Measurements from ENCODE around the gene TPST1. TPM values are rescaled to one million over a fixed set of nuclear protein-coding genes. Genes with fewer than 3 reads are reported as not detected.
"Not testable (repeated sequence)": the region's sequence is repeated elsewhere in the genome, so short reads cannot be mapped to it uniquely, and the experiment has no call there.

Gene TPST1
- total RNA-seq, 2 donors from 2014 or later: 0.65 TPM

DNA sequence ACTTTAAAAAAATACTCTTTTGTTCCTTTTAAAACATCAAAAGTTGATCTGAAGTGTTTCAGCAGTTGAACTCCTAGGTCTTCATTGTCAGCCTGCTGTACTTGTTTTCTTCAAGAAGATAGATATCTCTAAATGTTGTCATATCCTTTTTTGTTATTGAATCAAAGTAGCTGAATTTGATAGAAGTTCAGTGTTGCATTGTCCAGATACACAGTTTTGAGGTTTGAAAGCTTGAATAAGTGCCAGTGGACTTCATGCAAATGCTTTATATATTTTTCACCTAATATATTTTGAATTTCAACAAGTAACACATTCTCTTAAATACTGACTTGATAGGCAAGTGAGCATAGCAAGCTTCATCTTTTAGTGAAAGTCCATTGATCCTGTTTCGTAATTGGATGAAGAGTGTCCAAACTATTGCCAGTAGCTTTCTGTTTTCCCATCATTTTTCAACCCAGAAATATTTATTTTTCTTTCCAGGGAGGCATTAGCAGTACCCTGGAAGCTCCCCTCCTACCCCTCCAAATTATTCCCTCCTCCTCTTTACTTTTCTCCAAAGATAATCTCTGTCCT lies 114.4 kb downstream of the TPST1 start:
- ATAC-seq (no peak), DNase-seq (no peak)
- Mint-ChIP-seq H3K36me3 (ENCODE audit: low read depth) (no peaks in the 10 kb centered on the region), H3K4me1 (no peaks in the 10 kb centered on the region), H3K27ac (no peak overlapping the region), H3K27me3 (peaks cover 9% of the 10 kb centered on the region), H3K4me3 (no peak overlapping the region)
- no peaks in the 10 kb centered on the region for H3K9me3 ChIP-seq (ENCODE audit: control insufficient read depth, low read length, poor library complexity, severe bottlenecking)

DNA sequence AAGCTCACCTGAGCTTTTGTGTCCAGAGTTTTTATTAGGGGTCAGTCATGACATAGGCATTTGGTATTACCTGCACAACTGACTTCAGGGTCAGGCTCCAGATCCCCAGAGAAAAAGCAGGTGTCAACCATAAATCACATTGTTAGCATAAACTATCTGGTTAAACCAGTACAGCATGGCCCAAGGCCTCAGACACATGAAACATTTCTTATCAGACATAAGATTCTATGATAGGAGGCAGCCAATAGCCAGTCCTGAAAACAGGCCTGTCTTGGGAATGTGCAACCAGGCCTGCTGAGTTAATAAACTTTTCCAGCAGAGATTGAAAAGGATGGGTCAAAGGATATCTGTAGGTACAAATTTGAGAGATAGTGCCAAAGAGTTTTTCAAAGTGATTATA lies 116.1 kb downstream of the TPST1 start:
- DNase-seq (no peak), ATAC-seq (no peak)
- no peak overlapping the region for H3K27ac Mint-ChIP-seq
- no peaks in the 10 kb centered on the region for H3K36me3 Mint-ChIP-seq (ENCODE audit: low read depth)
- no peak overlapping the region for H3K4me3 Mint-ChIP-seq
- no peaks in the 10 kb centered on the region for H3K9me3 ChIP-seq (ENCODE audit: control insufficient read depth, low read length, poor library complexity, severe bottlenecking)
- no peaks in the 10 kb centered on the region for H3K27me3 Mint-ChIP-seq
- H3K4me1 Mint-ChIP-seq: no peaks in the 10 kb centered on the region

DNA sequence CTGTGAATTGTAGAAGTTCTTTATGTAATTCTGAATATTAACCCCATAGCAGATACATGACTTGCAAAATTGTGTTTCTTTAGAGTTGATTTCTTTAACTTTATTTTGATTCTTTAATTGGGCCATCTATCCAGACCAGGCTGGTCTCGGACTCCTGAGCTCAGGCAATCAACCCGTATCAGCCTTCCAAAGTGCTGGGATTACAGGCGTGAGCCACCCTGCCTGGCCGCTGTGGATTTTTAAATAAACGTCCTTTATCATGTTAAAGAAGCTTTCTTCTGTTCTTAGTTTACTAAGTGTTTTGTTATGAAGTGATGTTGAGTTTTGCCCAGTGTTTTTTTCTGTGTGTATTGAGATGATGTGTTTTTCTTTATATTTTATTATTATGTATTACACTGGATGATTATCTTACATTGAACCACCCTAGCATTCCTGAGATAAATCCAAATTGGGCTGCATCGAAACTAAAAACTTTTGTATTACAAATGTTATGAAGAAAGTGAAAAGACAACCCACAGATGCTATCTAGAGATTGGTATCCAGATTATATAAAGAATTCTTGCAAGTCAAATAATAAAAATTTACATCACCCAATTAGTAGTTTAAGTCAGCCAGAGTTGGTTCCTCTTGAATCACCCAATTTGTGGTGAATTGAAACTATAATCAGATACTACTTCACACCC lies 118.1 kb downstream of the TPST1 start:
- Mint-ChIP-seq H3K27ac (no peak overlapping the region), H3K27me3 (peaks cover 5% of the 10 kb centered on the region), H3K36me3 (ENCODE audit: low read depth) (no peaks in the 10 kb centered on the region), H3K4me3 (no peak overlapping the region), H3K4me1 (no peaks in the 10 kb centered on the region)
- ATAC-seq (no peak), DNase-seq (no peak)
- H3K9me3 ChIP-seq (ENCODE audit: control insufficient read depth, low read length, poor library complexity, severe bottlenecking): no peaks in the 10 kb centered on the region

DNA sequence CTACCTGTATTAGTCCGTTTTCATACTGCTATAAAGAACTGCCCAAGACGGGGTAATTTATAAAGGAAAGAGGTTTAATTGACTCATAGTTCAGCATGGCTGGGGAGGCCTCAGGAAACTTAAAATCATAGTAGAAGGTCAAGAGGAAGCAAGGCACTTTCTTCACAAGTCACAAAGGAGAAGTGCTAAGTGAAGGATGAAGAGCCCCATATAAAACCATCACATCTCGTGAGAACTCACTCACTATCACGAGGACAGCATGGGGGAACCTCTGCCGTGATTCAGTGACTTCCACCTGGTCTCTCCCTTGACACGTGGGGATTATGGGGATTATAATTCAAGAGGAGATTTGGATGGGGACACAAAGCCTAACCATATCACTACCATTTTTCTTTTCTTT lies 119.9 kb downstream of the TPST1 start:
- H3K4me1 Mint-ChIP-seq; H3K27ac Mint-ChIP-seq; H3K4me3 Mint-ChIP-seq; ATAC-seq; H3K36me3 Mint-ChIP-seq (ENCODE audit: low read depth); DNase-seq; H3K9me3 ChIP-seq (ENCODE audit: control insufficient read depth, low read length, poor library complexity, severe bottlenecking): not testable (repeated sequence)
- peaks cover 12% of the 10 kb centered on the region for H3K27me3 Mint-ChIP-seq

DNA sequence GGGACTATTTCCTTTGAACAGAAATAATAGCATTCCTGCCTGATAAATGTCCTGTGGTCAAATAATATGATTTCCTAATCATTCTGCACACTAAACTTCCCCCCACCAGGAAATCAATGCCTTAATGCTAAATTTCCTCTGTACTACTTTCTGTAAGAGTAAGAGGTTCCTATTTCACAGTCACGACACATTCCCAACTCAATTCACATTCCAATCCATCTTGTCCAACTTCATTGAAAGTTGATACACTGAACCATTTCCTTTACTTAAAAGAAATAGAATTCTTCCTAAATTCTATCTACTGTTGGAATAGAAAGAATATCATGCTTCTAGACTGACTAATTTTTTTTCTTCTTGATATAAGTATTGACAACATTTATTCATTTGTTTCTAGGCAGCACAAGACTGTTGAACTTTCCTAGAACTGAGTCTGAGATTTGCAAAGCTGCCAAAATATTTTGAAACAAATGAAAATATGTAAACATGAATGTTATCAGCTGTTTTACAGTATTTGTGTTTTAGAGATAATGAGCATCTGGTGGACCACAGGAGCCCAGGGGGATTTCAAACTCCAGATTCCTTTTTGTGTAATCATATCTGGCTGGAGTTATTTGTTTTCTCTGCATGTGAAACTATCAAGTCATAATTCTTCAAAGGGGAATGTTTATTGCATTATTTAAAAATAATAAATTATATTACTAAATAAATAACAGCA lies 121.5 kb downstream of the TPST1 start:
- Mint-ChIP-seq H3K4me1 (no peaks in the 10 kb centered on the region), H3K27me3 (peaks cover 17% of the 10 kb centered on the region), H3K4me3 (no peak overlapping the region), H3K36me3 (ENCODE audit: low read depth) (no peaks in the 10 kb centered on the region), H3K27ac (no peak overlapping the region)
- ATAC-seq: no peak
- no peaks in the 10 kb centered on the region for H3K9me3 ChIP-seq (ENCODE audit: control insufficient read depth, low read length, poor library complexity, severe bottlenecking)
- DNase-seq: no peak

DNA sequence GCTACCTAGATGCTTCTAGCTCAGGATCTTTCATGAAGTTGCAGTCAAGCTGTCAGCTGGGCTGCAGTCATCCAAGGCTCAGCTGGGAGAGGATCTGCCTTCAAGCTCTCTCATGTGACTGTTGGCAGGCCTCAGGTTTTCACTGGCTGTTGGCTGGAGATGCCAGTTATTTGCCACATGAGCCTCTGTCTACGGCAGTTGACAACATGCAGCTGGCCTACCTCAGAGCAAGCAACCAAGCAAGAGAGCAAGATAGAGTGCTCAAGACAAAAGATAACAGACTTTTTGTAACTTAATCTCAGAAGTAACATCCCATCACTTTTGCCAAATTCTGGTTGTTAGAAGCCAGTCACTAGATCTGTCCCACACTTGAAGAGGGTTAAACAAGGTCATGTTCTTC lies 125.8 kb downstream of the TPST1 start:
- Mint-ChIP-seq H3K27ac (no peak overlapping the region), H3K36me3 (ENCODE audit: low read depth) (peaks cover 3% of the 10 kb centered on the region), H3K4me1 (no peaks in the 10 kb centered on the region), H3K27me3 (peaks cover 17% of the 10 kb centered on the region), H3K4me3 (no peak overlapping the region)
- ATAC-seq (no peak), DNase-seq (no peak)
- no peaks in the 10 kb centered on the region for H3K9me3 ChIP-seq (ENCODE audit: control insufficient read depth, low read length, poor library complexity, severe bottlenecking)

DNA sequence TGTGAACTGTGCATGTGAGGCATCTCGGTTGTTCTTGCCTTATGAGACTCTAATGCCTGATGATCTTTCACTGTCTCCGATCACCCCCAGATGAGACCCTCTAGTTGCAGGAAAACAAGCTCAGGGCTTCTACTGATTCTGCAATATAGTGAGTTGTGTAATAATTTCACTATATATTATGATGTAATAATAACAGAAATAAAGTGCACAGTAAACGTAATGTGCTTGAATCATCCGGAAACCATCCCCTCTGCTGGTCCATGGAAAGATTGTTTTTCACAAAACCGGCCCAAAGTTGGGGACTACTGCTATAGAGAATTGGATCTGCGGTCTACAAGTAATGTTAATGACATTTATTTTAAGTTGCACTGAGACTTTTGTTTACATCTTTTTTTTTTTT lies 126.7 kb downstream of the TPST1 start:
- Mint-ChIP-seq H3K4me1 (no peaks in the 10 kb centered on the region), H3K27me3 (peaks cover 13% of the 10 kb centered on the region), H3K27ac (no peak overlapping the region), H3K4me3 (no peak overlapping the region), H3K36me3 (ENCODE audit: low read depth) (peaks cover 3% of the 10 kb centered on the region)
- H3K9me3 ChIP-seq (ENCODE audit: control insufficient read depth, low read length, poor library complexity, severe bottlenecking): peaks cover 3% of the 10 kb centered on the region
- no peak for ATAC-seq
- DNase-seq: no peak

DNA sequence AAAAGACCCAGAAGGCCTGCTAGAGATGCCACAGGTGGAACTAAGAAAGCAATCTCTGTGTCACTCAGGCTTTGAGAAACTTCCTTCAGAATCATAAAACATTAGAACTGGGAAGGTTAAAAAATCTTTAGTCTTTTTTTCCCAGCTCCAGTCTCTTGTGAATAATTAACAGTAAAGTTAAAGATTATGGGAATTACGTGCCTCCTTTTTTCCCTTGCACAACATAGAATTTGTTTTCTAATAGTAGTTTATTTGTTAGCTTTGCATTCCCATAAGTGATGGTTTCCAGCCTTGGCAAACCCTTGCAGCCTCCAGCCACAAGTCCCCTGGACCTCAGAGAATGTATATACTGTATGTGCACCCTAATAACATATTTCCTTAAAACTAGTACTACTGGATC lies 128.3 kb downstream of the TPST1 start:
- H3K9me3 ChIP-seq (ENCODE audit: control insufficient read depth, low read length, poor library complexity, severe bottlenecking): peaks cover 4% of the 10 kb centered on the region
- Mint-ChIP-seq H3K27me3 (peaks cover 12% of the 10 kb centered on the region), H3K4me3 (no peak overlapping the region), H3K4me1 (no peaks in the 10 kb centered on the region), H3K27ac (no peak overlapping the region), H3K36me3 (ENCODE audit: low read depth) (peaks cover 3% of the 10 kb centered on the region)
- DNase-seq (no peak), ATAC-seq (no peak)

DNA sequence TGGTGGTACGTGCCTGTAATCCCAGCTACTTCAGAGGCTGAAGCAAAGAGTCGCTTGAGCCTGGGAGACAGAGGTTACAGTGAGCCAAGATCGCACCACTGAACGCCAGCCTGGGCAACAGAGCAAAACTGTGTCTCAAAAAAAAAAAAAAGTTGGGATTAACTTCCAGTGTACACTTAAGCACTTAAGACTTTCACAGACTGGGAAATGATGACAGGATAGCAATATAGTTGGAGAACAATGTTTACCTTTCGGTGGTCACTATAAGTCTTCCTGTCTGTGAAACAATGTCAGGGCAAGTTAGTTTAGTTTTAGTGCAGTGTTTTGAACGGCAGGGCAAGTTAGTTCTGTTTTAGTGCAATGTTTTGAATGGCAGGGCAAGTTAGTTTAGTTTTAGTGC lies 130.2 kb downstream of the TPST1 start:
- Mint-ChIP-seq H3K4me3 (no peak overlapping the region), H3K27me3 (peaks cover 4% of the 10 kb centered on the region), H3K4me1 (no peaks in the 10 kb centered on the region), H3K36me3 (ENCODE audit: low read depth) (peaks cover 3% of the 10 kb centered on the region), H3K27ac (no peak overlapping the region)
- H3K9me3 ChIP-seq (ENCODE audit: control insufficient read depth, low read length, poor library complexity, severe bottlenecking): peaks cover 4% of the 10 kb centered on the region
- DNase-seq: no peak
- ATAC-seq: no peak

DNA sequence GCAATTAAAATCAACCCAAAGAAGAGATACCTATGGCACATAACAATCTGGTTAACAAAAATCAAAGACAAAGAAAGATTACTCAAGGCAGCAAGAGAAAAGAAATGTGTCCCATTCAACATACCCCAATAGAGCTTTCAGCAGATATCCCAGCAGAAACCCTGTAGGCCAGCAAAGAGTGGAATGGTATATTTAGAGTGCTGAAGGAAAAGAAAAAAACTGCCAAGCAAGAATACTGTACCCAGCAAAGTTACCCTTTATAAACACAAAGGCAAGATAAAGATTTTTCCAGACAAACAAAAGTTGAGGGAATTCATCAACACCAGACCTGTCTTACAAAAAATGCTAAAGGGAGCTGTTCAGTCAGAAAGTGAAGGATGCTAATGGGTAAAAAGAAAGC lies 131.6 kb downstream of the TPST1 start:
- Mint-ChIP-seq H3K4me1 (no peaks in the 10 kb centered on the region), H3K27ac (no peak overlapping the region), H3K36me3 (ENCODE audit: low read depth) (peaks cover 3% of the 10 kb centered on the region), H3K4me3 (no peak overlapping the region), H3K27me3 (no peaks in the 10 kb centered on the region)
- peaks cover 4% of the 10 kb centered on the region for H3K9me3 ChIP-seq (ENCODE audit: control insufficient read depth, low read length, poor library complexity, severe bottlenecking)
- ATAC-seq (no peak), DNase-seq (no peak)

DNA sequence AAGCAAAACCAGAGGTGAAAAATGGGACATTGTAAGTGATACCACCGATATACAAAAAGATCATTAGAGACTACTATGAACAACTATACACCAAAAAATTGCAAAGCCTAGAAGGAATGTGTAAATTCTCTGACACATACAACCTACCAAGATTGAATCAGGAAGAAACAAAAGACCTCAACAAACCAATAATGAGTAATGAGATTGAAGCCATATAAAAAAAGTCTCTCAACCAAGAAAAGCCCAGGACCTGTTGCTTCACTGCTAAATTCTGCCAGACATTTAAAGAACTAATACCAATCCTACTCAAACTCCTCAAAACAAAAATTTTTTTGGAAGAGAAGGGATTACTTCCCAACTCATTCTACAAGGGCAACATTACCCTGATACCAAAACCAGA lies 134.0 kb downstream of the TPST1 start:
- peaks cover 4% of the 10 kb centered on the region for H3K9me3 ChIP-seq (ENCODE audit: control insufficient read depth, low read length, poor library complexity, severe bottlenecking)
- Mint-ChIP-seq H3K4me3 (no peak overlapping the region), H3K36me3 (ENCODE audit: low read depth) (no peaks in the 10 kb centered on the region), H3K27ac (no peak overlapping the region), H3K27me3 (no peaks in the 10 kb centered on the region), H3K4me1 (no peaks in the 10 kb centered on the region)
- ATAC-seq: no peak
- DNase-seq: no peak

DNA sequence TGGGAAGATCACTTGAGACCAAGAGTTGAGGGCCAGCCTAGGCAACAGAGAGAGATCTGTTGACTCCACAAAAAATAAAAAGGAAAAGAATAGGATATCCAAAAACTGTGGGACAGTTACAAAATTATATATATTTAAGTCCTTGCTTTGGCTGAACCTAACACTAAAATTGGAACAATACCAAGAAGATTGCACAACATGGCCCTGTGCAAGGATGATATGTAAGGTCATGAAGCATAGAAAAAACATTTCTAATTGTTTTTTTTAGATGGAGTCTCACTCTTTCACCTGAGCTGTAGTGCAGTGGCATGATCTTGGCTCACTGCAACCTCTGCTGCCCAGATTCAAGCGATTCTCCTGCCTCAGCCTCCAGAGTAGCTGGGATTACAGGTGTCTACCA lies 139.0 kb downstream of the TPST1 start:
- no peaks in the 10 kb centered on the region for H3K9me3 ChIP-seq (ENCODE audit: control insufficient read depth, low read length, poor library complexity, severe bottlenecking)
- Mint-ChIP-seq H3K4me3 (no peak overlapping the region), H3K27me3 (no peaks in the 10 kb centered on the region), H3K27ac (no peak overlapping the region), H3K4me1 (no peaks in the 10 kb centered on the region), H3K36me3 (ENCODE audit: low read depth) (no peaks in the 10 kb centered on the region)
- ATAC-seq: no peak
- no peak for DNase-seq

DNA sequence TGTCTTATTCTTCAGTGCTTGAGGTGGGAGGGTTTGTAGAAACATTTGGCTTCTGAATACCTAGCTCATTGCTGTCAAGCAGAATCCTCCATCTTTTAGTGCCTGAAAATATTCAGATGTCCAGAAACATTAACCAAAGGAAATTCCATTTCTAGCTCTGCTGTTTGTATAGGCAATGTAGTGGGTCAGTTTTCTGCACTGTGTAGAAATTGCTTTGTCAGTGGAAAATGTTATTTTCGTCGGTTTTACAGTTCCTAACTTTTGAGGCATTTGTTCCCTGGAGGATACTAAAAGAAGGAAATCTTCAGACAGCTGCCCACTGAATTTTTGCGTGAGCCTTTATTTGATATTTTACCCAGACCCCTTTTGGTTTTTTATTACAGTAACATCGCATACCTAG lies 143.4 kb downstream of the TPST1 start:
- Mint-ChIP-seq H3K27ac (no peak overlapping the region), H3K27me3 (peaks cover 12% of the 10 kb centered on the region), H3K4me3 (no peak overlapping the region), H3K36me3 (ENCODE audit: low read depth) (no peaks in the 10 kb centered on the region), H3K4me1 (no peaks in the 10 kb centered on the region)
- H3K9me3 ChIP-seq (ENCODE audit: control insufficient read depth, low read length, poor library complexity, severe bottlenecking): no peaks in the 10 kb centered on the region
- ATAC-seq (no peak), DNase-seq (no peak)

DNA sequence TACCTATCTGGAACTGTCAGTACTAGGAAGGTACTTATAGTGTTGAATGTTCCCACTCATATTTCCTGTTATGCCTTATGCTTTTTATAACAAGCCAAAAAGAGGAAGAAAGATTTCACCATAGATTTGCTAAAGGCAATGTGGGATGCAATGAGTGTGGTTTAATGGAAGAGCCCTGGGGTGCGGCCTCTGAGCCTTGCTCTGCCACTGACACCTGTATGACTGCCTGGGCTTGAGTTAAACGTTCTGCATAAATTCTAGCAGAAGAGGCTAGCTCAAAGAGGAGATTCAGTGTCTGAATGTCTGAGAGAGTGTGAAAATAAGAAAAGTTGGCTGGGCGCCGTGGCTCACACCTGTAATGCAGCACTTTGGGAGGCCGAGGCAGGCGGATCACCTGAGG lies 143.8 kb downstream of the TPST1 start:
- H3K27me3 Mint-ChIP-seq: peaks cover 16% of the 10 kb centered on the region
- no peaks in the 10 kb centered on the region for H3K36me3 Mint-ChIP-seq (ENCODE audit: low read depth)
- H3K4me3 Mint-ChIP-seq: no peak overlapping the region
- no peaks in the 10 kb centered on the region for H3K4me1 Mint-ChIP-seq
- H3K9me3 ChIP-seq (ENCODE audit: control insufficient read depth, low read length, poor library complexity, severe bottlenecking): no peaks in the 10 kb centered on the region
- ATAC-seq (no peak), DNase-seq (no peak)
- no peak overlapping the region for H3K27ac Mint-ChIP-seq
